Measurements from ENCODE around the gene ATP8B4.
"Not testable (repeated sequence)": the region's sequence is repeated elsewhere in the genome, so short reads cannot be mapped to it uniquely, and the experiment has no call there.

Gene ATP8B4, protein sequence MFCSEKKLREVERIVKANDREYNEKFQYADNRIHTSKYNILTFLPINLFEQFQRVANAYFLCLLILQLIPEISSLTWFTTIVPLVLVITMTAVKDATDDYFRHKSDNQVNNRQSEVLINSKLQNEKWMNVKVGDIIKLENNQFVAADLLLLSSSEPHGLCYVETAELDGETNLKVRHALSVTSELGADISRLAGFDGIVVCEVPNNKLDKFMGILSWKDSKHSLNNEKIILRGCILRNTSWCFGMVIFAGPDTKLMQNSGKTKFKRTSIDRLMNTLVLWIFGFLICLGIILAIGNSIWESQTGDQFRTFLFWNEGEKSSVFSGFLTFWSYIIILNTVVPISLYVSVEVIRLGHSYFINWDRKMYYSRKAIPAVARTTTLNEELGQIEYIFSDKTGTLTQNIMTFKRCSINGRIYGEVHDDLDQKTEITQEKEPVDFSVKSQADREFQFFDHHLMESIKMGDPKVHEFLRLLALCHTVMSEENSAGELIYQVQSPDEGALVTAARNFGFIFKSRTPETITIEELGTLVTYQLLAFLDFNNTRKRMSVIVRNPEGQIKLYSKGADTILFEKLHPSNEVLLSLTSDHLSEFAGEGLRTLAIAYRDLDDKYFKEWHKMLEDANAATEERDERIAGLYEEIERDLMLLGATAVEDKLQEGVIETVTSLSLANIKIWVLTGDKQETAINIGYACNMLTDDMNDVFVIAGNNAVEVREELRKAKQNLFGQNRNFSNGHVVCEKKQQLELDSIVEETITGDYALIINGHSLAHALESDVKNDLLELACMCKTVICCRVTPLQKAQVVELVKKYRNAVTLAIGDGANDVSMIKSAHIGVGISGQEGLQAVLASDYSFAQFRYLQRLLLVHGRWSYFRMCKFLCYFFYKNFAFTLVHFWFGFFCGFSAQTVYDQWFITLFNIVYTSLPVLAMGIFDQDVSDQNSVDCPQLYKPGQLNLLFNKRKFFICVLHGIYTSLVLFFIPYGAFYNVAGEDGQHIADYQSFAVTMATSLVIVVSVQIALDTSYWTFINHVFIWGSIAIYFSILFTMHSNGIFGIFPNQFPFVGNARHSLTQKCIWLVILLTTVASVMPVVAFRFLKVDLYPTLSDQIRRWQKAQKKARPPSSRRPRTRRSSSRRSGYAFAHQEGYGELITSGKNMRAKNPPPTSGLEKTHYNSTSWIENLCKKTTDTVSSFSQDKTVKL

GRCh38 chr15:50119063-50120040 is at the start of gene ATP8B4:
Gene ATP8B4, minus strand, starts transcription at chr15:50119233. Its CDS starts 12,267 bp downstream, at chr15:50106966.
- no peak for DNase-seq

- DNase-seq = no peak
Measured at GRCh38 chr15:50168379-50168778, 49.3 kb upstream of the ATP8B4 start.

- no peak for DNase-seq
Measured at GRCh38 chr15:50167110-50167509, 48.1 kb upstream of the ATP8B4 start.

GRCh38 chr15:50166216-50166615 is 47.2 kb upstream of the ATP8B4 start:
- no peak for DNase-seq

- no peak for DNase-seq
Measured at GRCh38 chr15:50164458-50164857, 45.4 kb upstream of the ATP8B4 start.

- DNase-seq = no peak
Measured at GRCh38 chr15:50163719-50164410, 44.8 kb upstream of the ATP8B4 start.

DNA sequence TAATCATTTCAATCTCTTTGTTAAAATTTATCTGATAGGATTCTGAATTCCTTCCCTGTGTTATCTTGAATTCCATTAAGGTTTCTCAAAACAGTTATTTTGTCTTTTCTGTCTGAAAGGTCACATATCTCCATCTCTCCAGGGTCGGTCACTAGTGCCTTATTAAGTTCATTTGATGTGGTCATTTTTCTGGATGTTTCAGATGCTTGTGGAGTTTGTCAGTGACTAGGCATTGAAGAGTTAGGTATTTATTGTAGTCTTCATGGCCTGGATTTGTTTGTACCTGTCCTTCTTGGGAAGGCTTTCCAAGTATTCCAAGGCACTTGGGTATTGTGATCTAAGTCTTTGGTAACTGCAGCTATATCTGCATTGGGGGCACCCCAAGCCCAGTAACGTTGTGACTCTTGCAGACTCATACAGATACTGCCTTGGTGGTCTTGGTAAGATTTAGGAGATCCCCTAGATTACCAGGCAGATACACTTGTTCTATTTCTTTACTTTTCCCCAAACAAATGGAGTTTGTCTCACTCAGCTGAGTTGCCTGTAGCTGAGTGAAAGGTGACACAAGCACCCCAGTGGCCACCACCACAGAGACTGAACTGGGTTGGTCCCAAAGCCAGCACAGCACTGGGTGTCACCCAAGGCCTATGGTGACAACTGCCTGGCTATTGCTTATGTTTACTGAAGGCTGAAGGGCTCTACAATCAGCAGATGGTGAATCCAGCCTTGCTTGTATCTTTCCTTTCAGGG is 44.1 kb upstream of the ATP8B4 start:
- no peak for DNase-seq

DNA sequence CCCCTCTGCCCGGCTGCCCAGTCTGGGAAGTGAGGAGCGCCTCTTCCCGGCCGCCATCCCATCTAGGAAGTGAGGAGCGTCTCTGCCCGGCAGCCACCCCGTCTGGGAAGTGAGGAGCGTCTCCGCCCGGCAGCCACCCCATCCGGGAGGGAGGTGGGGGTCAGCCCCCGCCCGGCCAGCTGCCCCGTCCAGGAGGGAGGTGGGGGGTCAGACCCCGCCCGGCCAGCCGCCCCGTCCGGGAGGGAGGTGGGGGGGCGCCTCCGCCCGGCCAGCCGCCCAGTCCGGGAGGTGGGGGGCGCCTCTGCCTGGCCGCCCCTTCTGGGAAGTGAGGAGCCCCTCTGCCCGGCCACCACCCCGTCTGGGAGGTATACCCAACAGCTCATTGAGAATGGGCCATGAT is 39.2 kb upstream of the ATP8B4 start:
- not testable (repeated sequence) for DNase-seq

DNA sequence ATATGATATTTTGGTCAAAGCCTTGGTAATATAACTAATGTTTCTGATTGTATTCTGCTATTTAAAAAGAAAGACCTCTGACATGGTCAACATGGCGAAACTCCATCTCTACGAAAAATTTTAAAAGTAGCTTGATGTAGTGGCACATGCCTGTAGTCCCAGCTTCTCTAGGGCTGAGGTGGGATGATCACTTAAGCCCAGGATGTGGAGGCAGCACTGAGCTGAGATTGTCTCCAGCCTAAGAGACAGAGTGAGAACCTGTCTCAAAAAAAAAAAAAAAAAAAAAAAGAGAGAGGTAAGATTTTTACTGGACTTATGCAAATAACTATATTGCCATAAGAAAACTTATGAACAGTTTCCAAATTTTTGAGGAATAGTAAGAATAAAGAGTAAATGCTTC is 32.4 kb upstream of the ATP8B4 start:
- DNase-seq = no peak

DNA sequence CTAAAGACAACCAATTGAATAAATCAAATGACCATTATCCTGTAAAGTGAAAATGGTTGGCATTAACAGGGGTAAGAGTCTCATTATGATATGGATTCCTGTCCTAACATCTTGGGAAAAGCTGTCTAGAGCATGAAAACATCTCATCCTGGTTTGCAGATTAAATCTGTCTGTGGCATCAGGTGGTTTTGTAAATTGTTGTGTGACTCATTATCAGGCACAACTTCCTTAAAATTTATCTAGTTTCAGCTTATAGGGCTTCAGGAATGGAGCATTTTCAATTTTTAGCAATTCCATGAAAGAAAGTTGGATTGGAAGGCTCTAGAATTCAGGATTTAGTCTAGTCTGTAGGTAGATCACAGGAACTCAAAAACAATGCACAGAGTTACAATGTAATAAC is 31.8 kb upstream of the ATP8B4 start:
- no peak for DNase-seq

DNA sequence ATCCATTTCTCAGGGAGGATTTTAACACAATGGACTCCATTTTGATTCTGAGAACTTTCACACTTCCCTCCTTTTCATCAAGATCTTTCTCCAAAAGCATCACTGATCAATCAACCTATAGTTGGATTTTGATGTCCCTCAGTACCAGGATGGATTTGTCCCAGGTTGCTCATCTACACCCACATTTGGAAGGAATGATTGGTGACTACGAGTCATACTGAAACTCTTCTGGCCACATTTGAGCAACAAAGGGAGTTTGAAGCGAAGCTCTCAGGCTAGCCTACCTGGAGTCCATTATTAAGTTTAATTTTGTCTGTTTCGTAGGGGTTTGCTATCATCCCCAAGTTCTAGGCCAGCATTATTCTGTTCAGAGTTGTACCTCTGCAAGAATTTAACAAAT is 31.3 kb upstream of the ATP8B4 start:
- DNase-seq = no peak

- no peak for DNase-seq
Measured at GRCh38 chr15:50149090-50149489, 30.1 kb upstream of the ATP8B4 start.

GRCh38 chr15:50148362-50148963 is 29.4 kb upstream of the ATP8B4 start:
- peak; percentile 28 for DNase-seq

DNA sequence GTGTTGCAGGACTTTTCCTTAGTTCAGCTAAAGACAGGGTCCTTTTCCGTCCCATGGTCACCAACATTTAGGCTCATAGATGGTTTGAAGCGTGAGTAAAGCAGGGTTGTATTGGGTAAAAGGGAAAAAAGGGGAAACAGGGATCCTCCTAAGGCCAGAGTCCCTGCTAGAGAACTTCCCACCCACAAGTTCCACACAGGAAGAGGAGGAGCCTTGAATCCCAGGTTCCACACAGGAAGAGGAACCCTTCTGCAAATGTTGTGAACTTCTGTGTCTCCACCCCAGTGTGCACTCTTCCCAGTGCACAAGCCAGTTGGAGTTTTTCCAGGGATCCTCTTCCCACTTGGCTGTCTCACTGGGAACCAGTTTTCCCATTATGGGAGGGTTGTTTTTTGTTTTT is 27.6 kb upstream of the ATP8B4 start:
- no peak for DNase-seq

DNA sequence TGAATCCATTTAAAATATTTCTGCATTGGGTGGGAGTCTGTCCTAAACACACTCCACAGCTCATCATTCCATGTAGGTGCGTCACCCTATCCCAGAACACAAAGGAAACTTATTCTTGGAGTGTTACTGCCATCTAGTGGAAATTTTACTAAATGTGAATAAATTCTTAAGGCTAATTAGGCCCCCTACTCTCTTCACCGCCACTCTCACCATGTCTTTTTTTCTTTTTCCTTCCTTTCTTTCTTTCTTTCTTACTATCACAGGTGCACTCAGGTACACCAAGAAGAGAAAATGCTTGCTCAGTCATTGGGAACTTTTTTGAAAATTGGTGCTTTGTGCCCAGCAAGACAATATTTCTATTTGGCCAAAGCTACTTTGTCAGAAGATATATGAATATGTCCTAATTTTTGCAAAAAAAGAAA is 26.4 kb upstream of the ATP8B4 start:
- DNase-seq = peak; percentile 74

GRCh38 chr15:50144341-50145120 is 25.5 kb upstream of the ATP8B4 start:
- no peak for DNase-seq

- no peak for DNase-seq
Measured at GRCh38 chr15:50143255-50143860, 24.3 kb upstream of the ATP8B4 start.

GRCh38 chr15:50141856-50142255 is 22.8 kb upstream of the ATP8B4 start:
- no peak for DNase-seq

- DNase-seq = no peak
Measured at GRCh38 chr15:50140983-50141382, 21.9 kb upstream of the ATP8B4 start.
